HFF-Myc (cell line): ENCODE results near the gene DGKI.

ENCODE experiments used
- DNase-seq: peaks from one replicate; pipeline ENCODE4 v3.0.0-alpha.2; 2011; ENCODE audit warnings: low read depth; ENCODE audit errors: extremely low read depth
- H3K4me3 ChIP-seq: replicated peaks from 2 replicates; pipeline ENCODE4 v1.5.1; 2011; ENCODE audit warnings: low read depth, mild to moderate bottlenecking, control low read depth, low read length
- CTCF ChIP-seq: IDR thresholded peaks from 2 replicates; pipeline ENCODE4 v1.5.1; 2012; ENCODE audit warnings: mild to moderate bottlenecking, low read depth, low read length, control low read depth; ENCODE audit errors: missing control alignments

DGKI gene

GRCh38 chr7:137689761-137690160 lies 157.0 kb downstream of the DGKI start:
- no peak overlapping the region for H3K4me3 ChIP-seq
- no peak for TF ChIP-seq CTCF
- no peak for DNase-seq

GRCh38 chr7:137687556-137688265 lies 159.1 kb downstream of the DGKI start:
- DNase-seq = no peak
- TF ChIP-seq CTCF = no peak

DNA sequence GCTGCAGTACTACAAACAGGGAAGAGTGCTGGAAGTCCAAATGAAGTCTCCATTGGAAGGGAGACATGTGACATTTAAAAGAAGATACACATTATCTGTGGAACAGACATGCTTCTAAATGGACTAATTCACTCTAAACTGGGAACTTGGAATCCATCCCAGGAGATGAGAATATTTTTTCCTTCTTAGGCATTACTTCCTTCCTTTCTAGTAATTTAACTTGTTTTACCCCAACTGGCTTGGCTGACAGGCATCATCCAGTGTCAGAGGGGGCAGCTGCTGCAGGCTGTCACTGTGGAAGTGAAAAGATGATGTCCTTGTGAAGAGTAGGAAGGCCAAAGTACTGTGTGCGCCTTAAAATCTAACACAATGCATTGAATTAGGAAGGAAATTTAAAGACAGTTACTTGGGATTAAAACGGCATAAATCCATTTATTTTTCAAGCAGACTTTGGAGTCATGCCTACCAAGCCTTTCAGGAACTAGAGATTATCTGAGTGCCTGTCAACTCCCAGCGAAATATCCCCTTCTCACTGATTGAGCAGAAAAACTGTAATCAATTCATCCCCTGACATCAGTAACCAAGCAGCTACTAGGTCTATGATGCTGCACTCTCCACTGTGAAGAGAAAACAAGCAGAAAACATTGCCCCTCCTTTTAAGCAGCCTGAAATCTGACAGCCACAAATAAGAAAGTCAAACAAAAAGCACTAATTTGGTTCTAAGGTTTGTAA lies 161.2 kb downstream of the DGKI start:
- no peak overlapping the region for H3K4me3 ChIP-seq
- DNase-seq = no peak
- no peak for TF ChIP-seq CTCF

More at GRCh38 chr7:137687556-137688265, 159.1 kb downstream of the DGKI start:
- no peak overlapping the region for H3K4me3 ChIP-seq

- DNase-seq = no peak
- H3K4me3 ChIP-seq = no peak overlapping the region
- TF ChIP-seq CTCF = no peak
These were observed 162.0 kb downstream of the DGKI start for GRCh38 chr7:137684776-137685175.

DNA sequence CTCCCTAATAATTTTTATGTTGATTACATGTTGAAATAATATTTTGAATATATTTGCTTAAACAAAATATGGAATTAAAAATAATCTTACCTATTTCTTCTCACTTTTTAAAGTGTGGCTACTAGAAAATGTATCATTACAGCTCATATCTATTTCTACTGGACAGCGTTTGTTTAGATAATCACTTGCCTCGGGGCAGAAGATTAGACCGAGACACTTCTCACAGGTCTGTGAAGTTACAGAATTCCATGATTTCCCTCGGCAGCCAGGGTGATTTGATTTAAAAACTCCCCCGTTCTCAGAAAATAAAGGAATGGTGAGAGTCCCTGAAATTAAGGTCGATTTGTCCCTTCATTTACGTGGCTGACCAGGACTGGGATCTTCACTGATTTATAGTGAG lies 162.5 kb downstream of the DGKI start:
- DNase-seq = no peak
- H3K4me3 ChIP-seq = no peak overlapping the region
- TF ChIP-seq CTCF = no peak

- H3K4me3 ChIP-seq = no peak overlapping the region
- TF ChIP-seq CTCF = no peak
- DNase-seq = no peak
These were observed 164.2 kb downstream of the DGKI start for GRCh38 chr7:137682596-137682995.
